HepG2 (cell line): Measurements from ENCODE around the gene PIM3. TPM values are rescaled to one million over a fixed set of nuclear protein-coding genes. Genes with fewer than 3 reads are reported as not detected.

Experiments
- AGO1 ChIP-seq: fragments of 200-400 bp; formaldehyde crosslinking; IDR thresholded peaks from 2 replicates; pipeline ENCODE4 v1.6.1; 2017; ENCODE audit warnings: mild to moderate bottlenecking, low read depth, low read length, moderate library complexity; ENCODE audit not compliant: poor library complexity, severe bottlenecking
- CERS6 ChIP-seq: sonication (generic); formaldehyde crosslinking; IDR thresholded peaks from 2 replicates; pipeline ENCODE4 v1.5.0; 2020; ENCODE audit warnings: missing genetic modification reagents
- E2F2 ChIP-seq: sonication (generic); formaldehyde crosslinking; IDR thresholded peaks from 2 replicates; pipeline ENCODE4 v1.4.0; 2020; ENCODE audit warnings: missing genetic modification reagents, borderline replicate concordance
- FOXA3 ChIP-seq: IDR thresholded peaks from 2 replicates; pipeline ENCODE4 v1.6.1; 2016; ENCODE audit warnings: missing genetic modification reagents, missing compliant biosample characterization
- FOXJ3 ChIP-seq: sonication (generic); formaldehyde crosslinking; IDR thresholded peaks from 2 replicates; pipeline ENCODE4 v1.4.0; 2020; ENCODE audit warnings: missing genetic modification reagents, mild to moderate bottlenecking, borderline replicate concordance
- HIVEP1 ChIP-seq: sonication (generic); formaldehyde crosslinking; IDR thresholded peaks from 2 replicates; pipeline ENCODE4 v1.4.0; 2020; ENCODE audit warnings: mild to moderate bottlenecking, missing genetic modification reagents
- HMG20B ChIP-seq: conservative IDR thresholded peaks from 2 replicates; pipeline ENCODE4 v1.6.1; 2016; ENCODE audit warnings: missing genetic modification reagents, missing compliant biosample characterization
- HNF4G ChIP-seq, 2 experiments: sonication (generic) in 1 of 2; formaldehyde crosslinking in 1 of 2; IDR thresholded peaks; 2 replicates each; pipeline versions ENCODE4 v1.4.0 to v1.6.1; 2011 to 2020; ENCODE audit warnings: borderline replicate concordance in 2 of 2, low read depth in 2 of 2, mild to moderate bottlenecking in 2 of 2, low read length in 1 of 2, missing genetic modification reagents in 1 of 2, moderate library complexity in 1 of 2
- HOXA9 ChIP-seq: sonication (generic); formaldehyde crosslinking; IDR thresholded peaks from 2 replicates; pipeline ENCODE4 v1.8.1; 2022; ENCODE audit warnings: missing genetic modification reagents, mild to moderate bottlenecking, moderate library complexity, borderline replicate concordance
- KDM5B ChIP-seq: sonication (generic); formaldehyde crosslinking; IDR thresholded peaks from 2 replicates; pipeline ENCODE4 v1.4.0; 2020; ENCODE audit warnings: missing genetic modification reagents, mild to moderate bottlenecking, borderline replicate concordance
- LCORL ChIP-seq, 2 experiments: fragments of 450-650 bp in 1 of 2; sonication (generic) in 1 of 2; formaldehyde crosslinking in 1 of 2; IDR thresholded peaks; 2 replicates each; pipeline versions ENCODE4 v1.5.0 to v1.6.1; 2017 to 2020; ENCODE audit warnings: antibody characterized with exemption in 1 of 2, missing genetic modification reagents in 1 of 2
- MBNL3 ChIP-seq: fragments of 250-450 bp; sonication (Bioruptor Pico); conservative IDR thresholded peaks from 2 replicates; pipeline ENCODE4 v1.8.0; 2022; ENCODE audit warnings: mild to moderate bottlenecking, inconsistent platforms
- MED1 ChIP-seq: sonication (generic); formaldehyde crosslinking; IDR thresholded peaks from 2 replicates; pipeline ENCODE4 v1.4.0; 2020; ENCODE audit warnings: missing genetic modification reagents
- MTF1 ChIP-seq: sonication (generic); formaldehyde crosslinking; IDR thresholded peaks from 2 replicates; pipeline ENCODE4 v1.5.0; 2020; ENCODE audit warnings: missing genetic modification reagents
- NCOA1 ChIP-seq: sonication (generic); formaldehyde crosslinking; IDR thresholded peaks from 2 replicates; pipeline ENCODE4 v1.9.0; 2021; ENCODE audit warnings: missing genetic modification reagents
- NR0B2 ChIP-seq: sonication (generic); formaldehyde crosslinking; IDR thresholded peaks from 2 replicates; pipeline ENCODE4 v1.4.0; 2020; ENCODE audit warnings: mild to moderate bottlenecking, missing genetic modification reagents
- NR2F6 ChIP-seq, 2 experiments: IDR thresholded peaks; 2 replicates each; pipeline ENCODE4 v1.6.1; 2016; ENCODE audit warnings: antibody characterized with exemption in 1 of 2, mild to moderate bottlenecking in 1 of 2
- RXRB ChIP-seq: IDR thresholded peaks from 2 replicates; pipeline ENCODE4 v1.6.1; 2016; ENCODE audit warnings: borderline replicate concordance, missing genetic modification reagents, missing compliant biosample characterization
- SALL1 ChIP-seq: sonication (generic); formaldehyde crosslinking; IDR thresholded peaks from 2 replicates; pipeline ENCODE4 v1.8.0; 2022; ENCODE audit warnings: mild to moderate bottlenecking, missing genetic modification reagents
- TARDBP ChIP-seq: sonication (generic); formaldehyde crosslinking; IDR thresholded peaks from 2 replicates; pipeline ENCODE4 v1.8.0; 2022; ENCODE audit warnings: mild to moderate bottlenecking, missing genetic modification reagents
- TBX3 ChIP-seq: fragments of 450-650 bp; IDR thresholded peaks from 2 replicates; pipeline ENCODE4 v1.6.1; 2017; ENCODE audit warnings: antibody characterized with exemption, mild to moderate bottlenecking, inconsistent platforms, borderline replicate concordance
- THAP8 ChIP-seq: sonication (generic); formaldehyde crosslinking; IDR thresholded peaks from 2 replicates; pipeline ENCODE4 v1.5.1; 2020; ENCODE audit warnings: missing genetic modification reagents, mild to moderate bottlenecking, borderline replicate concordance
- ZBTB42 ChIP-seq: sonication (generic); formaldehyde crosslinking; IDR thresholded peaks from 2 replicates; pipeline ENCODE4 v1.5.0; 2020; ENCODE audit warnings: mild to moderate bottlenecking, missing genetic modification reagents
- ZFP36L1 ChIP-seq: sonication (generic); formaldehyde crosslinking; IDR thresholded peaks from 2 replicates; pipeline ENCODE4 v1.8.0; 2022; ENCODE audit warnings: mild to moderate bottlenecking, missing genetic modification reagents, moderate library complexity
- ZFP36L2 ChIP-seq: sonication (generic); formaldehyde crosslinking; IDR thresholded peaks from 2 replicates; pipeline ENCODE4 v1.4.0; 2020; ENCODE audit warnings: missing genetic modification reagents
- ZNF552 ChIP-seq: sonication (generic); formaldehyde crosslinking; IDR thresholded peaks from 2 replicates; pipeline ENCODE4 v1.9.0; 2022; ENCODE audit warnings: missing genetic modification reagents, mild to moderate bottlenecking, borderline replicate concordance
- ZNF557 ChIP-seq: sonication (generic); formaldehyde crosslinking; IDR thresholded peaks from 2 replicates; pipeline ENCODE4 v1.4.0; 2020; ENCODE audit warnings: missing genetic modification reagents
- polyA plus RNA-seq, 8 experiments: library from polyadenylated mRNA; depleted of rRNA in 3 of 8; stranded (reverse) in 7 of 8; unstranded in 1 of 8; fragments of >200 nt; fragmentation: Illumina TruSeq in 4 of 8; extraction: Trizol in 4 of 8; gene quantifications; 2 replicates each; pipeline versions ENCODE4 v1.2.1 to v1.2.3, GENCODE V29; 2011 to 2016; ENCODE audit warnings: low read depth in 4 of 8, missing spikeins in 1 of 8, mixed read lengths in 1 of 8; ENCODE audit not compliant: insufficient read depth in 1 of 8
- total RNA-seq, 5 experiments: library from RNA; depleted of rRNA; stranded (reverse); fragments of >200 nt; fragmentation: Illumina TruSeq; extraction: Trizol; gene quantifications; 2 replicates each; pipeline ENCODE4 v1.2.3, GENCODE V29; 2016; ENCODE audit warnings: low read depth in 1 of 5

PIM3 gene
- total and polyA plus RNA-seq, 2 of the 13 experiments (the other 11 are each of a cell fraction or from before 2014, with no cell fraction given) = 21.6 to 31.2 TPM

GRCh38 chr22:49937758-49938564 is 22.6 kb upstream of the PIM3 start (continued):
- TF ChIP-seq AGO1 (no peak), NR0B2 (CRISPR knock-in tag) (no peak), HNF4G (IDR thresholded peaks at IDR 0.05; ENCODE audit: borderline replicate concordance, low read depth, low read length) (no peak), HNF4G (CRISPR knock-in tag; IDR thresholded peaks at IDR 0.05; ENCODE audit: borderline replicate concordance, low read depth) (no peak), LCORL (IDR thresholded peaks at IDR 0.05) (no peak), LCORL (CRISPR knock-in tag; IDR thresholded peaks at IDR 0.05) (no peak), MBNL3 (CRISPR knock-in tag) (no peak), MED1 (CRISPR knock-in tag) (peak; percentile 99), TBX3 (no peak), HOXA9 (CRISPR knock-in tag) (no peak), CERS6 (CRISPR knock-in tag) (no peak), ZBTB42 (CRISPR knock-in tag) (no peak), HMG20B (CRISPR knock-in tag) (no peak), HIVEP1 (CRISPR knock-in tag) (no peak; the same call in 1 of the 2 replicates), THAP8 (CRISPR knock-in tag) (no peak), SALL1 (peak; percentile 85), ZFP36L1 (0 out of 2 replicates have a peak, but pooled peaks have one; percentile 21), ZNF552 (0 out of 2 replicates have a peak, but pooled peaks have one; percentile 44), E2F2 (no peak; the same call in 1 of the 2 replicates), NR2F6 (IDR thresholded peaks at IDR 0.05) (no peak), NR2F6 (CRISPR knock-in tag; IDR thresholded peaks at IDR 0.05) (peak; percentile 90), ZNF557 (CRISPR knock-in tag) (0 out of 2 replicates have a peak, but pooled peaks have one; percentile 67), FOXA3 (peak; percentile 70), KDM5B (peak; percentile 73; the same call in 1 of the 2 replicates), TARDBP (CRISPR knock-in tag) (peak; percentile 60; the same call in 1 of the 2 replicates), RXRB (CRISPR knock-in tag) (peak; percentile 87), FOXJ3 (no peak), NCOA1 (CRISPR knock-in tag) (no peak), ZFP36L2 (CRISPR knock-in tag) (no peak), MTF1 (CRISPR knock-in tag) (no peak)
